HG02623 (cell line): ENCODE results near the gene DUOXA2.
"Not testable (repeated sequence)": the region's sequence is repeated elsewhere in the genome, so short reads cannot be mapped to it uniquely, and the experiment has no call there.

Source experiments
- ATAC-seq: cut with Tn5 transposase; IDR thresholded peaks from one replicate; pipeline ENCODE4 v1.9.1; 2021; ENCODE audit warnings: moderate library complexity; ENCODE audit not compliant: unreplicated experiment

Gene DUOXA2

GRCh38 chr15:45094358-45094730 lies 19.8 kb upstream of the DUOXA2 start:
- ATAC-seq = no peak

- ATAC-seq = no peak
These were observed 18.5 kb upstream of the DUOXA2 start for GRCh38 chr15:45095661-45096060.

GRCh38 chr15:45097466-45097865 lies 16.7 kb upstream of the DUOXA2 start:
- no peak for ATAC-seq

- no peak for ATAC-seq
These were observed 14.5 kb upstream of the DUOXA2 start for GRCh38 chr15:45099549-45100165.

GRCh38 chr15:45100884-45101625 lies 13.1 kb upstream of the DUOXA2 start:
- no peak for ATAC-seq

GRCh38 chr15:45101749-45102148 lies 12.4 kb upstream of the DUOXA2 start:
- ATAC-seq = no peak

GRCh38 chr15:45102226-45102625 lies 11.9 kb upstream of the DUOXA2 start:
- no peak for ATAC-seq

GRCh38 chr15:45104170-45104569 lies 10.0 kb upstream of the DUOXA2 start:
- not testable (repeated sequence) for ATAC-seq

GRCh38 chr15:45105586-45105985 lies 8.5 kb upstream of the DUOXA2 start:
- ATAC-seq = no peak

GRCh38 chr15:45106002-45106790 lies 7.9 kb upstream of the DUOXA2 start:
- ATAC-seq = no peak

GRCh38 chr15:45107941-45108630 lies 6.0 kb upstream of the DUOXA2 start:
- no peak for ATAC-seq

GRCh38 chr15:45110256-45110820 lies 3.8 kb upstream of the DUOXA2 start:
- ATAC-seq = no peak

- ATAC-seq = no peak
These were observed 2.6 kb upstream of the DUOXA2 start for GRCh38 chr15:45111390-45112142.

- ATAC-seq = no peak
These were observed 2.0 kb upstream of the DUOXA2 start for GRCh38 chr15:45112143-45112590.

- ATAC-seq = no peak
These were observed 1.3 kb upstream of the DUOXA2 start for GRCh38 chr15:45112591-45113379.

- no peak for ATAC-seq
These were observed 641 bp upstream of the DUOXA2 start for GRCh38 chr15:45113380-45113990.

- ATAC-seq = no peak
These were observed 592 bp downstream of the DUOXA2 start for GRCh38 chr15:45114751-45115085.

- ATAC-seq = no peak
These were observed 1.2 kb downstream of the DUOXA2 start for GRCh38 chr15:45115312-45115820.

- no peak for ATAC-seq
These were observed 1.9 kb downstream of the DUOXA2 start for GRCh38 chr15:45116006-45116481.
